CD4-positive, alpha-beta memory T cell (primary cell): ENCODE results near the gene SHQ1. TPM values are rescaled to one million over a fixed set of nuclear protein-coding genes. Genes with fewer than 3 reads are reported as not detected.
"Not testable (repeated sequence)": the region's sequence is repeated elsewhere in the genome, so short reads cannot be mapped to it uniquely, and the experiment has no call there.

Source experiments
- CTCF ChIA-PET: fragments of 350-600 bp; sonication (Branson Sonifier 250); formaldehyde crosslinking; loops from one replicate; lab custom pipeline; 2021; ENCODE audit warnings: inconsistent platforms; ENCODE audit not compliant: partially characterized antibody; lab: Charles Lee
- POLR2A ChIA-PET: fragments of 350-600 bp; sonication (Branson Sonifier 250); formaldehyde crosslinking; loops from one replicate; lab custom pipeline; 2021; ENCODE audit not compliant: partially characterized antibody; lab: Charles Lee
- DNase-seq, 5 donors: peaks; one replicate each; pipeline versions ENCODE4 v3.0.0 to v3.0.0-alpha.2; 2020 to 2022; ENCODE audit warnings: mixed read lengths in 1 of 5
- H3K27ac ChIP-seq: one replicate; pipeline ENCODE4 v1.7.0; 2013; ENCODE audit warnings: low read depth, low read length
- H3K27me3 ChIP-seq: 2 replicates; pipeline ENCODE4 v1.7.0; 2013; ENCODE audit warnings: mild to moderate bottlenecking, low read length, moderate library complexity; ENCODE audit not compliant: insufficient read depth
- H3K36me3 ChIP-seq: 2 replicates; pipeline ENCODE4 v1.7.0; 2013; ENCODE audit warnings: mild to moderate bottlenecking, low read length, moderate library complexity; ENCODE audit not compliant: insufficient read depth
- H3K4me1 ChIP-seq: 2 replicates; pipeline ENCODE4 v1.7.0; 2013; ENCODE audit warnings: mild to moderate bottlenecking, low read length, moderate library complexity; ENCODE audit not compliant: insufficient read depth
- H3K4me3 ChIP-seq, 2 donors: one replicate each; pipeline ENCODE4 v1.7.0; 2013; ENCODE audit warnings: low read length in 2 of 2, mild to moderate bottlenecking in 1 of 2
- H3K9me3 ChIP-seq, 2 donors: one replicate each; pipeline ENCODE4 v1.7.0; 2013; ENCODE audit warnings: low read length in 2 of 2, control low read depth in 1 of 2; ENCODE audit not compliant: control insufficient read depth in 1 of 2
- H3K27ac Mint-ChIP-seq, 7 donors: one replicate each; pipeline ENCODE4 v1.8.0; 2020 to 2021; ENCODE audit warnings: mixed read lengths in 7 of 7, mild to moderate bottlenecking in 6 of 7, inconsistent platforms in 3 of 7, moderate library complexity in 3 of 7
- H3K27me3 Mint-ChIP-seq, 2 donors: one replicate each; pipeline ENCODE4 v1.8.0; 2020 to 2021; ENCODE audit warnings: mixed read lengths in 2 of 2
- H3K36me3 Mint-ChIP-seq, 2 donors: one replicate each; pipeline ENCODE4 v1.8.0; 2020 to 2021; ENCODE audit warnings: mixed read lengths in 2 of 2, inconsistent platforms in 1 of 2, mild to moderate bottlenecking in 1 of 2
- H3K4me1 Mint-ChIP-seq, 4 donors: one replicate each; pipeline ENCODE4 v1.8.0; 2020 to 2021; ENCODE audit warnings: mixed read lengths in 4 of 4, mild to moderate bottlenecking in 1 of 4
- H3K4me3 Mint-ChIP-seq, 8 donors: one replicate each; pipeline ENCODE4 v1.8.0; 2020 to 2021; ENCODE audit warnings: mixed read lengths in 8 of 8, mild to moderate bottlenecking in 7 of 8, moderate library complexity in 6 of 8, inconsistent platforms in 3 of 8
- H3K9me3 Mint-ChIP-seq, 8 donors: one replicate each; pipeline ENCODE4 v1.8.0; 2020 to 2021; ENCODE audit warnings: mixed read lengths in 8 of 8, mild to moderate bottlenecking in 5 of 8, inconsistent platforms in 3 of 8, moderate library complexity in 1 of 8
- intact Hi-C: fragments of 100-400 bp; cut with micrococcal nuclease; formaldehyde crosslinking; loops from one replicate; pipeline ENCODE4 v1.15.1; 2023
- polyA plus RNA-seq, 2 donors: library from polyadenylated mRNA; unstranded; fragments of 300-500 nt; fragmentation: Illumina TruSeq; gene quantifications; one replicate each; pipeline ENCODE4 v1.2.3, GENCODE V29; 2021
- total RNA-seq, 2 experiments: library from RNA; stranded (reverse); gene quantifications; one replicate each; pipeline ENCODE4 v1.2.3, GENCODE V29; 2021

Gene SHQ1
- total and polyA plus RNA-seq, 4 experiments from 2014 or later, result 6.6 to 31.2 (median 26.1) TPM

GRCh38 chr3:72739531-72740466, 108.4 kb downstream of the SHQ1 start:
- no peak overlapping the region for H3K27ac ChIP-seq
- DNase-seq, result no peak

GRCh38 chr3:72738752-72739530, 109.3 kb downstream of the SHQ1 start:
- Mint-ChIP-seq H3K27me3 (no peaks in the 10 kb centered on the region), H3K4me3 (peak overlapping the region; percentile 87 to 94 (median 90)), H3K27ac (peak overlapping the region; percentile 30 to 93 (median 87)), H3K4me1 (peaks cover 9 to 29% (median 17%) of the 10 kb centered on the region in 4 donors), H3K9me3 (peaks cover 0 to 11% (median 3%) of the 10 kb centered on the region in 8 donors), H3K36me3 (no peaks in the 10 kb centered on the region)
- Histone ChIP-seq H3K27ac (peak overlapping the region; percentile 27), H3K9me3 (no peaks in the 10 kb centered on the region), H3K27me3 (no peaks in the 10 kb centered on the region), H3K4me3 (peak overlapping the region; percentile 63 to 78), H3K4me1 (peaks cover 19% of the 10 kb centered on the region), H3K36me3 (no peaks in the 10 kb centered on the region)
- ChIA-PET POLR2A (interaction anchor here (0.5 to 3.8 kb wide), 11 partner anchors 11 to 312 kb away, joined by 3 to 31 read pairs (median 4); partner anchors contain the start of genes RYBP and SHQ1), CTCF (interaction anchor here (0.9 to 3.1 kb wide), 10 partner anchors 16 to 863 kb away, joined by 3 to 23 read pairs (median 6); no protein-coding TSS in a partner anchor)
- intact Hi-C loops, result loop anchor here (1.0 to 5.0 kb wide), 2 partner anchors 18 to 83 kb away; no protein-coding TSS in a partner anchor
- peak; percentile 68 to 78 (median 75) for DNase-seq

More at GRCh38 chr3:72739531-72740466, 108.4 kb downstream of the SHQ1 start:
- intact Hi-C loops, result loop anchor here (1.0 to 5.0 kb wide), 2 partner anchors 18 to 83 kb away; no protein-coding TSS in a partner anchor
- no peaks in the 10 kb centered on the region for H3K27me3 Mint-ChIP-seq
- Histone ChIP-seq H3K36me3 (no peaks in the 10 kb centered on the region), H3K4me3 (peak overlapping the region; percentile 63 to 78), H3K9me3 (no peaks in the 10 kb centered on the region), H3K27me3 (no peaks in the 10 kb centered on the region), H3K4me1 (peaks cover 19% of the 10 kb centered on the region)
- peak overlapping the region; percentile 87 to 94 (median 90) for H3K4me3 Mint-ChIP-seq
- CTCF ChIA-PET, result interaction anchor here (0.9 to 3.1 kb wide), 10 partner anchors 16 to 864 kb away, joined by 3 to 23 read pairs (median 6); no protein-coding TSS in a partner anchor
- peaks cover 9 to 29% (median 17%) of the 10 kb centered on the region in 4 donors for H3K4me1 Mint-ChIP-seq
- POLR2A ChIA-PET, result interaction anchor here (0.5 to 3.8 kb wide), 10 partner anchors 11 to 293 kb away, joined by 3 to 31 read pairs (median 4); partner anchors contain the start of genes RYBP and SHQ1
- no peaks in the 10 kb centered on the region for H3K36me3 Mint-ChIP-seq
- H3K27ac Mint-ChIP-seq, result peak overlapping the region in 6 of 7 donors; percentile 82 to 93 (median 88)
- peaks cover 0 to 8% (median 2%) of the 10 kb centered on the region in 8 donors for H3K9me3 Mint-ChIP-seq

DNA sequence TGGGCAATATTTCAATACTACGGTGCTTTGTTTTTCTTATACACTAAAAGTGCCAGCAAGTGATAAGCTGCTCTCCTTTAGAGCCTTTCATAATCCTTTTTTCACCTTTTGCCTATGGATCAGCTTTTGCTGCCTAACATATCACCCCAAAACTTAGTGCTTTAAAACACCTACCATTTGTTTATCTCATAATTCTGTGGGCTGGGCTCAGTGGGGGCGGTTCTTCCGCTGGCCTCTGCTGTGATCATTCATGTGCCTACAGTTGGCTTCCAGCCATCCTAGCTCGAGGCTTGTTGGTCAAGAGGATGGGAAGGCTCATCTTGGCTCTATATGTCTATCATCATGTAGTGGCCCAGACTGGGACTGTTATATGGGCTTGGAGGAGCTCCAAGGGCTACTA, 113.2 kb downstream of the SHQ1 start:
- H3K9me3 ChIP-seq, H3K27ac Mint-ChIP-seq, H3K27ac ChIP-seq, DNase-seq, CTCF ChIA-PET, H3K27me3 ChIP-seq, H3K36me3 Mint-ChIP-seq, POLR2A ChIA-PET, H3K36me3 ChIP-seq, H3K4me3 ChIP-seq, H3K4me3 Mint-ChIP-seq, H3K27me3 Mint-ChIP-seq: not testable (repeated sequence)
- Mint-ChIP-seq H3K9me3 (peaks cover 3 to 22% (median 9%) of the 10 kb centered on the region in 8 donors), H3K4me1 (peaks cover 7 to 24% (median 15%) of the 10 kb centered on the region in 4 donors)
- intact Hi-C loops, result loop anchor here (5.0 kb wide), 1 partner anchor 87 kb away; no protein-coding TSS in a partner anchor
- H3K4me1 ChIP-seq, result peaks cover 19% of the 10 kb centered on the region

- Mint-ChIP-seq H3K36me3 (peaks cover 0 to 4% of the 10 kb centered on the region in 2 donors), H3K4me1 (peaks cover 0 to 12% (median 6%) of the 10 kb centered on the region in 4 donors), H3K9me3 (peaks cover 3 to 22% (median 9%) of the 10 kb centered on the region in 8 donors), H3K27me3 (no peaks in the 10 kb centered on the region), H3K27ac (no peak overlapping the region), H3K4me3 (no peak overlapping the region)
- no peak overlapping the region for H3K4me3 ChIP-seq
- intact Hi-C loops, result no loop called here
- ChIA-PET CTCF (no interaction called here), POLR2A (no interaction called here)
- no peaks in the 10 kb centered on the region for H3K27me3 ChIP-seq
- no peaks in the 10 kb centered on the region for H3K36me3 ChIP-seq
- no peak overlapping the region for H3K27ac ChIP-seq
- H3K9me3 ChIP-seq, result no peaks in the 10 kb centered on the region
- H3K4me1 ChIP-seq, result peaks cover 8% of the 10 kb centered on the region
- no peak for DNase-seq
Measured at GRCh38 chr3:72733676-72734075, 114.6 kb downstream of the SHQ1 start.

GRCh38 chr3:72732666-72733345, 115.4 kb downstream of the SHQ1 start:
- H3K36me3 Mint-ChIP-seq, DNase-seq, intact Hi-C loops, H3K4me3 ChIP-seq, H3K9me3 ChIP-seq, H3K27me3 Mint-ChIP-seq, POLR2A ChIA-PET, H3K27ac ChIP-seq, H3K36me3 ChIP-seq, CTCF ChIA-PET, H3K4me3 Mint-ChIP-seq, H3K4me1 Mint-ChIP-seq, H3K4me1 ChIP-seq, H3K27me3 ChIP-seq: not testable (repeated sequence)
- peaks cover 3 to 20% (median 9%) of the 10 kb centered on the region in 8 donors for H3K9me3 Mint-ChIP-seq
- H3K27ac Mint-ChIP-seq, result peak overlapping the region in 1 of 7 donors; percentile 9

- CTCF ChIA-PET, result no interaction called here
- H3K27ac ChIP-seq, result no peak overlapping the region
- Mint-ChIP-seq H3K27ac (no peak overlapping the region), H3K4me1 (no peaks in the 10 kb centered on the region), H3K9me3 (peaks cover 0 to 11% (median 6%) of the 10 kb centered on the region in 8 donors), H3K36me3 (peaks cover 0 to 4% of the 10 kb centered on the region in 2 donors), H3K27me3 (peaks cover 0 to 2% of the 10 kb centered on the region in 2 donors), H3K4me3 (no peak overlapping the region)
- intact Hi-C loops, result no loop called here
- H3K4me1 ChIP-seq, result no peaks in the 10 kb centered on the region
- POLR2A ChIA-PET, result no interaction called here
- DNase-seq, result no peak
- H3K36me3 ChIP-seq, result no peaks in the 10 kb centered on the region
- no peaks in the 10 kb centered on the region for H3K27me3 ChIP-seq
- H3K9me3 ChIP-seq, result no peaks in the 10 kb centered on the region
- H3K4me3 ChIP-seq, result no peak overlapping the region
Measured at GRCh38 chr3:72728958-72729467, 119.2 kb downstream of the SHQ1 start.
